ENCODE measurements around the gene POLR2B.
"Not testable (repeated sequence)": the region's sequence is repeated elsewhere in the genome, so short reads cannot be mapped to it uniquely, and the experiment has no call there.

The POLR2B gene

GRCh38 chr4:57059890-57060716 is 81.4 kb downstream of the POLR2B start:
- no peak for DNase-seq

GRCh38 chr4:57060717-57061067 is 82.0 kb downstream of the POLR2B start:
- DNase-seq, result not testable (repeated sequence)

- DNase-seq, result no peak
Measured at GRCh38 chr4:57061395-57061794, 82.7 kb downstream of the POLR2B start.

GRCh38 chr4:57063518-57063917 is 84.8 kb downstream of the POLR2B start:
- no peak for DNase-seq

GRCh38 chr4:57064120-57064519 is 85.4 kb downstream of the POLR2B start:
- no peak for DNase-seq

- DNase-seq, result no peak
Measured at GRCh38 chr4:57064811-57065711, 86.4 kb downstream of the POLR2B start.

GRCh38 chr4:57065730-57066482 is 87.2 kb downstream of the POLR2B start:
- DNase-seq, result no peak

GRCh38 chr4:57068237-57068981 is 89.7 kb downstream of the POLR2B start:
- no peak for DNase-seq

- DNase-seq, result no peak
Measured at GRCh38 chr4:57070461-57070860, 91.8 kb downstream of the POLR2B start.

GRCh38 chr4:57071326-57071725 is 92.6 kb downstream of the POLR2B start:
- no peak for DNase-seq

- DNase-seq, result no peak
Measured at GRCh38 chr4:57073559-57073958, 94.9 kb downstream of the POLR2B start.

- DNase-seq, result no peak
Measured at GRCh38 chr4:57074744-57075143, 96.0 kb downstream of the POLR2B start.

GRCh38 chr4:57075367-57075766 is 96.7 kb downstream of the POLR2B start:
- no peak for DNase-seq

- DNase-seq, result no peak
Measured at GRCh38 chr4:57076646-57077045, 98.0 kb downstream of the POLR2B start.

GRCh38 chr4:57077550-57078343 is 99.1 kb downstream of the POLR2B start:
- no peak for DNase-seq

- DNase-seq, result no peak
Measured at GRCh38 chr4:57078685-57079521, 100.2 kb downstream of the POLR2B start.
